SU-DHL-6 (cell line): ENCODE results near the gene SLN.

ENCODE experiments used
- CTCF ChIP-seq: fragments of 200-600 bp; sonication (generic); IDR thresholded peaks from one replicate; pipeline ENCODE4 v1.5.1; 2017; ENCODE audit warnings: antibody characterized with exemption, mild to moderate bottlenecking, low read length, moderate library complexity; ENCODE audit not compliant: insufficient read depth, poor library complexity, severe bottlenecking
- EZH2phosphoT487 ChIP-seq: fragments of 200-600 bp; sonication (generic), shearing (Covaris generic); conservative IDR thresholded peaks from 2 replicates; pipeline ENCODE4 v1.6.1; 2018; ENCODE audit warnings: mild to moderate bottlenecking, antibody characterized with exemption, low read length, moderate library complexity, mixed read lengths

- TF ChIP-seq CTCF (no peak), EZH2phosphoT487 (no peak)
Observed at GRCh38 chr11:107705027-107705426, 6.8 kb downstream of the SLN start.
